WTC11 (cell line): ENCODE measurements around the gene RABIF. TPM values are rescaled to one million over a fixed set of nuclear protein-coding genes. Genes with fewer than 3 reads are reported as not detected.
"Not testable (repeated sequence)": the region's sequence is repeated elsewhere in the genome, so short reads cannot be mapped to it uniquely, and the experiment has no call there.

Experiments
- ATAC-seq: fragments of 200-7000 bp; cut with Tn5 transposase; 2 replicates; pipeline ENCODE4 v1.10.0; 2021; ENCODE audit warnings: mild to moderate bottlenecking, moderate library complexity
- CTCF ChIA-PET: fragments of 300-600 bp; sonication (Branson Sonifier 250); formaldehyde crosslinking; loops from one replicate; lab custom pipeline; 2021; ENCODE audit warnings: antibody characterized with exemption; lab: Charles Lee
- POLR2A ChIA-PET: fragments of 350-600 bp; sonication (Branson Sonifier 250); formaldehyde crosslinking; loops from one replicate; lab custom pipeline; 2021; ENCODE audit warnings: antibody characterized with exemption; lab: Charles Lee
- DNase-seq: peaks from one replicate; pipeline ENCODE4 v3.0.0; 2021; ENCODE audit warnings: low spot score
- H3K27ac Mint-ChIP-seq: 2 replicates; pipeline ENCODE4 v1.8.0; 2021; ENCODE audit warnings: mixed read lengths
- H3K27me3 Mint-ChIP-seq: 2 replicates; pipeline ENCODE4 v1.8.0; 2021; ENCODE audit warnings: low read depth, mild to moderate bottlenecking, moderate library complexity, mixed read lengths
- H3K36me3 Mint-ChIP-seq: 2 replicates; pipeline ENCODE4 v1.8.0; 2021; ENCODE audit warnings: mixed read lengths
- H3K4me1 Mint-ChIP-seq: 2 replicates; pipeline ENCODE4 v1.8.0; 2022; ENCODE audit warnings: mixed read lengths
- H3K4me3 Mint-ChIP-seq: 2 replicates; pipeline ENCODE4 v1.8.0; 2021; ENCODE audit warnings: mild to moderate bottlenecking, moderate library complexity, mixed read lengths
- H3K9me3 Mint-ChIP-seq: 2 replicates; pipeline ENCODE4 v1.8.0; 2021; ENCODE audit warnings: mixed read lengths
- ATF6 ChIP-seq: sonication (generic); formaldehyde crosslinking; IDR thresholded peaks from 2 replicates; pipeline ENCODE4 v1.8.1; 2023; ENCODE audit warnings: mild to moderate bottlenecking, missing genetic modification reagents
- FOXP4 ChIP-seq: sonication (generic); formaldehyde crosslinking; IDR thresholded peaks from 2 replicates; pipeline ENCODE4 v1.8.0; 2022; ENCODE audit warnings: mild to moderate bottlenecking, missing genetic modification reagents
- KAT7 ChIP-seq: sonication (generic); formaldehyde crosslinking; IDR thresholded peaks from 2 replicates; pipeline ENCODE4 v1.8.1; 2023; ENCODE audit warnings: missing genetic modification reagents, mild to moderate bottlenecking, borderline replicate concordance
- MAX ChIP-seq: sonication (generic); formaldehyde crosslinking; IDR thresholded peaks from 2 replicates; pipeline ENCODE4 v1.8.0; 2022; ENCODE audit warnings: mild to moderate bottlenecking, missing genetic modification reagents
- ZNF138 ChIP-seq: sonication (generic); formaldehyde crosslinking; conservative IDR thresholded peaks from 2 replicates; pipeline ENCODE4 v1.8.1; 2022; ENCODE audit warnings: mild to moderate bottlenecking, moderate library complexity, missing genetic modification reagents
- total RNA-seq: library from RNA; stranded (reverse); gene quantifications from 3 replicates; pipeline ENCODE4 v1.2.3, GENCODE V29; 2021
- TF ChIP-seq, protein P1 (sequence below): sonication (generic); formaldehyde crosslinking; IDR thresholded peaks from 2 replicates; pipeline ENCODE4 v1.8.0; 2023; ENCODE audit warnings: mild to moderate bottlenecking, missing genetic modification reagents
- TF ChIP-seq, protein P2 (sequence below): sonication (generic); formaldehyde crosslinking; IDR thresholded peaks from 2 replicates; pipeline ENCODE4 v1.8.0; 2022; ENCODE audit warnings: missing genetic modification reagents
- TF ChIP-seq, protein P3 (sequence below): sonication (generic); formaldehyde crosslinking; IDR thresholded peaks from 2 replicates; pipeline ENCODE4 v1.8.1; 2022; ENCODE audit warnings: mild to moderate bottlenecking, moderate library complexity, missing genetic modification reagents
- TF ChIP-seq, protein P4 (sequence below): sonication (generic); formaldehyde crosslinking; IDR thresholded peaks from 2 replicates; pipeline ENCODE4 v1.8.1; 2023; ENCODE audit warnings: mild to moderate bottlenecking, missing genetic modification reagents, borderline replicate concordance
- TF ChIP-seq, protein P5 (sequence below): fragments of 250-450 bp; sonication (Bioruptor Pico); IDR thresholded peaks from 2 replicates; pipeline ENCODE4 v1.9.0; 2021; ENCODE audit warnings: mild to moderate bottlenecking

RABIF gene
- total RNA-seq, 1 experiment from 2014 or later: 6.6 TPM

GRCh38 chr1:202919615-202920014 lies 30.7 kb upstream of the RABIF start (continued):
- TF ChIP-seq, protein P1, sequence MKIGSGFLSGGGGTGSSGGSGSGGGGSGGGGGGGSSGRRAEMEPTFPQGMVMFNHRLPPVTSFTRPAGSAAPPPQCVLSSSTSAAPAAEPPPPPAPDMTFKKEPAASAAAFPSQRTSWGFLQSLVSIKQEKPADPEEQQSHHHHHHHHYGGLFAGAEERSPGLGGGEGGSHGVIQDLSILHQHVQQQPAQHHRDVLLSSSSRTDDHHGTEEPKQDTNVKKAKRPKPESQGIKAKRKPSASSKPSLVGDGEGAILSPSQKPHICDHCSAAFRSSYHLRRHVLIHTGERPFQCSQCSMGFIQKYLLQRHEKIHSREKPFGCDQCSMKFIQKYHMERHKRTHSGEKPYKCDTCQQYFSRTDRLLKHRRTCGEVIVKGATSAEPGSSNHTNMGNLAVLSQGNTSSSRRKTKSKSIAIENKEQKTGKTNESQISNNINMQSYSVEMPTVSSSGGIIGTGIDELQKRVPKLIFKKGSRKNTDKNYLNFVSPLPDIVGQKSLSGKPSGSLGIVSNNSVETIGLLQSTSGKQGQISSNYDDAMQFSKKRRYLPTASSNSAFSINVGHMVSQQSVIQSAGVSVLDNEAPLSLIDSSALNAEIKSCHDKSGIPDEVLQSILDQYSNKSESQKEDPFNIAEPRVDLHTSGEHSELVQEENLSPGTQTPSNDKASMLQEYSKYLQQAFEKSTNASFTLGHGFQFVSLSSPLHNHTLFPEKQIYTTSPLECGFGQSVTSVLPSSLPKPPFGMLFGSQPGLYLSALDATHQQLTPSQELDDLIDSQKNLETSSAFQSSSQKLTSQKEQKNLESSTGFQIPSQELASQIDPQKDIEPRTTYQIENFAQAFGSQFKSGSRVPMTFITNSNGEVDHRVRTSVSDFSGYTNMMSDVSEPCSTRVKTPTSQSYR (CRISPR knock-in tag): no peak

DNA sequence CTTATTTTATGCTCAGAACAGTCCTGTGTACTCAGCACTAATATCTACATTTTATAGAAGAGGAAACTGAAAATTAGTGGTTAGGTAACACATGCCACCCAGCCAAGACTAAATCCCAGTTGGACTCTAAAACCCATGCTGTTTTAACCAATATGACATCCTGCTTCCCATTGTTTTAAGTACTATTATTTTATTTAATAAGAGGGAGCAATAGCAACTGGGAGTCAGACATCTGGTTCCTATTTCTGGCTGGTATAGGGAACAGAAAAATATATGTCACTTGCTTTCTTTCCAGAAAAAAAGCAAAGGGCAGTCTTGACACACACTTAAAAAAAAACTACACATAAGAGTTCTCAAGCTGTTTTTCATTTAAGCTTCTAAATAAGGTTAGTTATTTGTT lies 26.2 kb upstream of the RABIF start:
- ChIA-PET POLR2A (no interaction called here), CTCF (interaction anchor here (0.5 kb wide), 1 partner anchor 194 kb away, joined by 4 read pairs; no protein-coding TSS in a partner anchor)
- no peaks in the 10 kb centered on the region for H3K27me3 Mint-ChIP-seq
- TF ChIP-seq, protein P2, sequence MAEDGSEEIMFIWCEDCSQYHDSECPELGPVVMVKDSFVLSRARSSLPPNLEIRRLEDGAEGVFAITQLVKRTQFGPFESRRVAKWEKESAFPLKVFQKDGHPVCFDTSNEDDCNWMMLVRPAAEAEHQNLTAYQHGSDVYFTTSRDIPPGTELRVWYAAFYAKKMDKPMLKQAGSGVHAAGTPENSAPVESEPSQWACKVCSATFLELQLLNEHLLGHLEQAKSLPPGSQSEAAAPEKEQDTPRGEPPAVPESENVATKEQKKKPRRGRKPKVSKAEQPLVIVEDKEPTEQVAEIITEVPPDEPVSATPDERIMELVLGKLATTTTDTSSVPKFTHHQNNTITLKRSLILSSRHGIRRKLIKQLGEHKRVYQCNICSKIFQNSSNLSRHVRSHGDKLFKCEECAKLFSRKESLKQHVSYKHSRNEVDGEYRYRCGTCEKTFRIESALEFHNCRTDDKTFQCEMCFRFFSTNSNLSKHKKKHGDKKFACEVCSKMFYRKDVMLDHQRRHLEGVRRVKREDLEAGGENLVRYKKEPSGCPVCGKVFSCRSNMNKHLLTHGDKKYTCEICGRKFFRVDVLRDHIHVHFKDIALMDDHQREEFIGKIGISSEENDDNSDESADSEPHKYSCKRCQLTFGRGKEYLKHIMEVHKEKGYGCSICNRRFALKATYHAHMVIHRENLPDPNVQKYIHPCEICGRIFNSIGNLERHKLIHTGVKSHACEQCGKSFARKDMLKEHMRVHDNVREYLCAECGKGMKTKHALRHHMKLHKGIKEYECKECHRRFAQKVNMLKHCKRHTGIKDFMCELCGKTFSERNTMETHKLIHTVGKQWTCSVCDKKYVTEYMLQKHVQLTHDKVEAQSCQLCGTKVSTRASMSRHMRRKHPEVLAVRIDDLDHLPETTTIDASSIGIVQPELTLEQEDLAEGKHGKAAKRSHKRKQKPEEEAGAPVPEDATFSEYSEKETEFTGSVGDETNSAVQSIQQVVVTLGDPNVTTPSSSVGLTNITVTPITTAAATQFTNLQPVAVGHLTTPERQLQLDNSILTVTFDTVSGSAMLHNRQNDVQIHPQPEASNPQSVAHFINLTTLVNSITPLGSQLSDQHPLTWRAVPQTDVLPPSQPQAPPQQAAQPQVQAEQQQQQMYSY (CRISPR knock-in tag): no peak
- TF ChIP-seq ZNF138 (CRISPR knock-in tag): no peak
- TF ChIP-seq, protein P3, sequence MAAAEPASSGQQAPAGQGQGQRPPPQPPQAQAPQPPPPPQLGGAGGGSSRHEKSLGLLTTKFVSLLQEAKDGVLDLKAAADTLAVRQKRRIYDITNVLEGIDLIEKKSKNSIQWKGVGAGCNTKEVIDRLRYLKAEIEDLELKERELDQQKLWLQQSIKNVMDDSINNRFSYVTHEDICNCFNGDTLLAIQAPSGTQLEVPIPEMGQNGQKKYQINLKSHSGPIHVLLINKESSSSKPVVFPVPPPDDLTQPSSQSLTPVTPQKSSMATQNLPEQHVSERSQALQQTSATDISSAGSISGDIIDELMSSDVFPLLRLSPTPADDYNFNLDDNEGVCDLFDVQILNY (CRISPR knock-in tag): no peak
- ATAC-seq: no peak
- H3K4me3 Mint-ChIP-seq: no peak overlapping the region
- no peaks in the 10 kb centered on the region for H3K4me1 Mint-ChIP-seq
- H3K27ac Mint-ChIP-seq: no peak overlapping the region
- no peak for DNase-seq
- H3K9me3 Mint-ChIP-seq: no peaks in the 10 kb centered on the region
- peaks cover 46% of the 10 kb centered on the region for H3K36me3 Mint-ChIP-seq

DNA sequence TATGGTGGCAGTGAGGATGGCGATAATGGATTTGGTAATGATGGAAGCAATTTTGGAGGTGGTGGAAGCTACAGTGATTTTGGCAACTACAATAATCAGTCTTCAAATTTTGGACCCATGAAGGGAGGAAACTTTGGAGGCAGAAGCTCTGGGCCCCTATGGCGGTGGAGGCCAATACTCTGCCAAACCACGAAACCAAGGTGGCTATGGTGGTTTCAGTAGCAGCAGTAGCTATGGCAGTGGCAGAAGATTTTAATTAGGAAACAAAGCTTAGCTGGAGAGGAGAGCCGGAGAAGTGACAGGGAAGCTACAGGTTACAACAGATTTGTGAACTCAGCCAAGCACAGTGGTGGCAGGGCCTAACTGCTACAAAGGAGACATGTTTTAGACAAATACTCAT lies 23.5 kb upstream of the RABIF start:
- H3K27ac Mint-ChIP-seq, ATAC-seq, H3K27me3 Mint-ChIP-seq, CTCF ChIA-PET, H3K4me3 Mint-ChIP-seq, DNase-seq, H3K9me3 Mint-ChIP-seq, H3K4me1 Mint-ChIP-seq, POLR2A ChIA-PET: not testable (repeated sequence)
- peaks cover 41% of the 10 kb centered on the region for H3K36me3 Mint-ChIP-seq

DNA sequence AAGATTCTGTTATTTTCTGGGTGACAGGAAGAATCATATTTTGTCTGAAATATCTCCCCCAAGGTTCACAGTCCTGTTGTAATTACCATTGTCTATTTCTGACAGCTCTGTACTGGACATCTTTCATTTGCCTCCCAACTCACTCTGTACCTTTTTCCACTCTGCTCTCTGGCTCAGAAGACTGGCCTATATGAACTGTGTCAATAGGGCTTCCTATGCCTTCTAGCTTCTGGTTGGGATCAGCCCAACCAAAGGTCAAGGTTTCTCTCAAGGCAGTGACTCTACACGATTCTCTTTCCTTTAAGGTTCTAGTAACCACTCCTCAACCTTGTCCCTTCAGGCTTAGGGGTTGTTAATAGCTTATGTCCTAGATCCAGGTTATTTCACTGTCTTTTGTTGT lies 20.5 kb upstream of the RABIF start:
- ATAC-seq: no peak
- TF ChIP-seq ATF6 (CRISPR knock-in tag) (no peak), FOXP4 (CRISPR knock-in tag) (no peak), MAX (no peak), KAT7 (CRISPR knock-in tag) (no peak)
- TF ChIP-seq, protein P4, sequence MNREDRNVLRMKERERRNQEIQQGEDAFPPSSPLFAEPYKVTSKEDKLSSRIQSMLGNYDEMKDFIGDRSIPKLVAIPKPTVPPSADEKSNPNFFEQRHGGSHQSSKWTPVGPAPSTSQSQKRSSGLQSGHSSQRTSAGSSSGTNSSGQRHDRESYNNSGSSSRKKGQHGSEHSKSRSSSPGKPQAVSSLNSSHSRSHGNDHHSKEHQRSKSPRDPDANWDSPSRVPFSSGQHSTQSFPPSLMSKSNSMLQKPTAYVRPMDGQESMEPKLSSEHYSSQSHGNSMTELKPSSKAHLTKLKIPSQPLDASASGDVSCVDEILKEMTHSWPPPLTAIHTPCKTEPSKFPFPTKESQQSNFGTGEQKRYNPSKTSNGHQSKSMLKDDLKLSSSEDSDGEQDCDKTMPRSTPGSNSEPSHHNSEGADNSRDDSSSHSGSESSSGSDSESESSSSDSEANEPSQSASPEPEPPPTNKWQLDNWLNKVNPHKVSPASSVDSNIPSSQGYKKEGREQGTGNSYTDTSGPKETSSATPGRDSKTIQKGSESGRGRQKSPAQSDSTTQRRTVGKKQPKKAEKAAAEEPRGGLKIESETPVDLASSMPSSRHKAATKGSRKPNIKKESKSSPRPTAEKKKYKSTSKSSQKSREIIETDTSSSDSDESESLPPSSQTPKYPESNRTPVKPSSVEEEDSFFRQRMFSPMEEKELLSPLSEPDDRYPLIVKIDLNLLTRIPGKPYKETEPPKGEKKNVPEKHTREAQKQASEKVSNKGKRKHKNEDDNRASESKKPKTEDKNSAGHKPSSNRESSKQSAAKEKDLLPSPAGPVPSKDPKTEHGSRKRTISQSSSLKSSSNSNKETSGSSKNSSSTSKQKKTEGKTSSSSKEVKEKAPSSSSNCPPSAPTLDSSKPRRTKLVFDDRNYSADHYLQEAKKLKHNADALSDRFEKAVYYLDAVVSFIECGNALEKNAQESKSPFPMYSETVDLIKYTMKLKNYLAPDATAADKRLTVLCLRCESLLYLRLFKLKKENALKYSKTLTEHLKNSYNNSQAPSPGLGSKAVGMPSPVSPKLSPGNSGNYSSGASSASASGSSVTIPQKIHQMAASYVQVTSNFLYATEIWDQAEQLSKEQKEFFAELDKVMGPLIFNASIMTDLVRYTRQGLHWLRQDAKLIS (CRISPR knock-in tag): no peak
- TF ChIP-seq, protein P5, sequence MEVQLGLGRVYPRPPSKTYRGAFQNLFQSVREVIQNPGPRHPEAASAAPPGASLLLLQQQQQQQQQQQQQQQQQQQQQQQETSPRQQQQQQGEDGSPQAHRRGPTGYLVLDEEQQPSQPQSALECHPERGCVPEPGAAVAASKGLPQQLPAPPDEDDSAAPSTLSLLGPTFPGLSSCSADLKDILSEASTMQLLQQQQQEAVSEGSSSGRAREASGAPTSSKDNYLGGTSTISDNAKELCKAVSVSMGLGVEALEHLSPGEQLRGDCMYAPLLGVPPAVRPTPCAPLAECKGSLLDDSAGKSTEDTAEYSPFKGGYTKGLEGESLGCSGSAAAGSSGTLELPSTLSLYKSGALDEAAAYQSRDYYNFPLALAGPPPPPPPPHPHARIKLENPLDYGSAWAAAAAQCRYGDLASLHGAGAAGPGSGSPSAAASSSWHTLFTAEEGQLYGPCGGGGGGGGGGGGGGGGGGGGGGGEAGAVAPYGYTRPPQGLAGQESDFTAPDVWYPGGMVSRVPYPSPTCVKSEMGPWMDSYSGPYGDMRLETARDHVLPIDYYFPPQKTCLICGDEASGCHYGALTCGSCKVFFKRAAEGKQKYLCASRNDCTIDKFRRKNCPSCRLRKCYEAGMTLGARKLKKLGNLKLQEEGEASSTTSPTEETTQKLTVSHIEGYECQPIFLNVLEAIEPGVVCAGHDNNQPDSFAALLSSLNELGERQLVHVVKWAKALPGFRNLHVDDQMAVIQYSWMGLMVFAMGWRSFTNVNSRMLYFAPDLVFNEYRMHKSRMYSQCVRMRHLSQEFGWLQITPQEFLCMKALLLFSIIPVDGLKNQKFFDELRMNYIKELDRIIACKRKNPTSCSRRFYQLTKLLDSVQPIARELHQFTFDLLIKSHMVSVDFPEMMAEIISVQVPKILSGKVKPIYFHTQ: no peak

More for the DNA sequence above, 20.5 kb upstream of the RABIF start:
- Mint-ChIP-seq H3K27me3 (no peaks in the 10 kb centered on the region), H3K36me3 (peaks cover 42% of the 10 kb centered on the region), H3K27ac (no peak overlapping the region), H3K4me3 (no peak overlapping the region), H3K4me1 (no peaks in the 10 kb centered on the region), H3K9me3 (no peaks in the 10 kb centered on the region)
- POLR2A ChIA-PET: no interaction called here
- no peak for DNase-seq
- CTCF ChIA-PET: no interaction called here
